BLaER1 (cell line): ENCODE measurements around the gene TRPV3.

ENCODE experiments used
- H3K27ac ChIP-seq: shearing (Covaris generic); formaldehyde crosslinking; 2 replicates; pipeline ENCODE4 v1.8.1; 2022
- H3K27me3 ChIP-seq: shearing (Covaris generic); formaldehyde crosslinking; 2 replicates; pipeline ENCODE4 v1.8.1; 2022
- H3K36me3 ChIP-seq: shearing (Covaris generic); formaldehyde crosslinking; 2 replicates; pipeline ENCODE4 v1.8.1; 2022
- H3K4me1 ChIP-seq: shearing (Covaris generic); formaldehyde crosslinking; 2 replicates; pipeline ENCODE4 v1.8.1; 2022
- H3K4me2 ChIP-seq: shearing (Covaris generic); formaldehyde crosslinking; 2 replicates; pipeline ENCODE4 v1.8.1; 2022
- H3K4me3 ChIP-seq: shearing (Covaris generic); formaldehyde crosslinking; 2 replicates; pipeline ENCODE4 v1.8.1; 2022
- H3K9ac ChIP-seq: shearing (Covaris generic); formaldehyde crosslinking; 2 replicates; pipeline ENCODE4 v1.8.1; 2022
- H3K9me3 ChIP-seq: shearing (Covaris generic); formaldehyde crosslinking; 2 replicates; pipeline ENCODE4 v1.8.1; 2022
- H4K20me1 ChIP-seq: shearing (Covaris generic); formaldehyde crosslinking; 2 replicates; pipeline ENCODE4 v1.8.1; 2022
- Cebpa-rat ChIP-seq: shearing (Covaris generic); IDR thresholded peaks from 2 replicates; pipeline ENCODE4 v1.8.1; 2022

The TRPV3 gene

GRCh38 chr17:3512505-3513171 lies 45.0 kb downstream of the TRPV3 start:
- no peak overlapping the region for H3K4me2 ChIP-seq
- H3K36me3 ChIP-seq: no peaks in the 10 kb centered on the region
- no peak overlapping the region for H3K9ac ChIP-seq
- no peak for TF ChIP-seq Cebpa-rat
- no peaks in the 10 kb centered on the region for H4K20me1 ChIP-seq
- no peak overlapping the region for H3K4me3 ChIP-seq
- 0 out of 2 replicates have a peak, but pooled peaks cover 6% of the 10 kb centered on the region for H3K4me1 ChIP-seq
- H3K27ac ChIP-seq: no peak overlapping the region
- no peaks in the 10 kb centered on the region for H3K27me3 ChIP-seq
- no peaks in the 10 kb centered on the region for H3K9me3 ChIP-seq

DNA sequence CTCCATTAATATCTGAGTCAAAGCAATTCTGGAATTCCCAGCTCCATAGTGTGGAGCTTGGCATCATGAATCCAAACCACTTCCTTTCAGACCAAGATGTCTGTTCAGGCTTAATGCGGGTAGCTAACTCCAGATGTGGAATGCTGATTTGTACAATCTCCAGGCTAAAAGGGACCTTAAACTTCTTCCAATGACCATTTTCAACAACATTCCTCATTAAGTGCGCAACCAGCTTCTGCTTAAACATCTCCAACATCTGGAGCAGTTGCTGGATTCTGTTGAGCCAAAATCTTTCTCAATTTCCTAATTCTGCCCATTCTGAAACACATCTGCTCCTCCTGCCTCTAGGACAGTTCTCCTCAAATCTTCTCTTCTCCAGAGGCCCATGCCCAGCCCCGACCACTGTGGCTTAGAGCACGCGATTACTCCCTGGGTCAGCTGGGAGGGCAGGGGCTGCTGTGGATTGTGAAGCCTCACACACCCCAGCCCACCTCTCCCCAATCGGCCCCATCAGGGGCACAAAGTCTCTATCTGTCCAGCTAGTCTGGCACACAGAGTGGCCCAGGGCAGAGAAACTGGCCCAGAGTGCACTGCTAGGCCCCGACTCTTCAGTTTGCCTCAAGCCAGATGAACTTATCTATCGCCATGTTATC lies 45.6 kb downstream of the TRPV3 start:
- H3K36me3 ChIP-seq: no peaks in the 10 kb centered on the region
- H3K4me2 ChIP-seq: no peak overlapping the region
- no peak for TF ChIP-seq Cebpa-rat
- 0 out of 2 replicates have a peak, but pooled peaks cover 6% of the 10 kb centered on the region for H3K4me1 ChIP-seq
- no peak overlapping the region for H3K9ac ChIP-seq
- no peaks in the 10 kb centered on the region for H4K20me1 ChIP-seq
- no peaks in the 10 kb centered on the region for H3K27me3 ChIP-seq
- H3K4me3 ChIP-seq: no peak overlapping the region
- no peaks in the 10 kb centered on the region for H3K9me3 ChIP-seq
- H3K27ac ChIP-seq: no peak overlapping the region

DNA sequence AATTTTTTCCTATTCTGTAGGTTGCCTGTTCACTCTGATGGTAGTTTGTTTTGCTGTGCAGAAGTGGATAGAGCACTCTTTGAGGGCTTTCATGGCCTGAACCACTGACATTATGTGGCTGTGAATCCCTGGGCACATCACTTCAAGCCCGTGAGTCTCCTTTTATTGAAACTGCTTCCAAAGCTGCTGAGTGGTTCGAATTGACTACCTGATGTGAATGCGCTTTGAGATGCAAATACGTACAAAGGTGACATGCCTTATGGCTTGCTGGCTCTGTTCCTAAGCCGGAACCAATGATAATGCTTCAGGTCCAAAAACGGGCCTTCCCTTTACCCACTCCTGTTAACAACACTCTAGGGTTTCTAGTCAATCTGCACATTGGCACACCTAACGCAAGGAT lies 47.5 kb downstream of the TRPV3 start:
- Histone ChIP-seq H3K4me1 (0 out of 2 replicates have a peak, but pooled peaks cover 6% of the 10 kb centered on the region), H3K9me3 (no peaks in the 10 kb centered on the region), H3K4me2 (no peak overlapping the region), H3K9ac (no peak overlapping the region), H4K20me1 (no peaks in the 10 kb centered on the region), H3K36me3 (no peaks in the 10 kb centered on the region), H3K4me3 (no peak overlapping the region), H3K27ac (no peak overlapping the region), H3K27me3 (no peaks in the 10 kb centered on the region)
- TF ChIP-seq Cebpa-rat: no peak

GRCh38 chr17:3507869-3508268 lies 49.7 kb downstream of the TRPV3 start:
- TF ChIP-seq Cebpa-rat: no peak
- no peaks in the 10 kb centered on the region for H3K9me3 ChIP-seq
- H3K4me2 ChIP-seq: no peak overlapping the region
- 0 out of 2 replicates have a peak, but pooled peaks cover 5% of the 10 kb centered on the region for H3K4me1 ChIP-seq
- no peaks in the 10 kb centered on the region for H4K20me1 ChIP-seq
- H3K4me3 ChIP-seq: no peak overlapping the region
- H3K27me3 ChIP-seq: no peaks in the 10 kb centered on the region
- no peak overlapping the region for H3K9ac ChIP-seq
- no peak overlapping the region for H3K27ac ChIP-seq
- no peaks in the 10 kb centered on the region for H3K36me3 ChIP-seq

- Histone ChIP-seq H3K9ac (no peak overlapping the region), H3K27ac (no peak overlapping the region), H3K9me3 (no peaks in the 10 kb centered on the region), H3K4me3 (no peak overlapping the region), H4K20me1 (no peaks in the 10 kb centered on the region), H3K27me3 (no peaks in the 10 kb centered on the region), H3K4me1 (no peaks in the 10 kb centered on the region), H3K36me3 (no peaks in the 10 kb centered on the region), H3K4me2 (no peak overlapping the region)
- no peak for TF ChIP-seq Cebpa-rat
Measured at GRCh38 chr17:3507071-3507470, 50.5 kb downstream of the TRPV3 start.

DNA sequence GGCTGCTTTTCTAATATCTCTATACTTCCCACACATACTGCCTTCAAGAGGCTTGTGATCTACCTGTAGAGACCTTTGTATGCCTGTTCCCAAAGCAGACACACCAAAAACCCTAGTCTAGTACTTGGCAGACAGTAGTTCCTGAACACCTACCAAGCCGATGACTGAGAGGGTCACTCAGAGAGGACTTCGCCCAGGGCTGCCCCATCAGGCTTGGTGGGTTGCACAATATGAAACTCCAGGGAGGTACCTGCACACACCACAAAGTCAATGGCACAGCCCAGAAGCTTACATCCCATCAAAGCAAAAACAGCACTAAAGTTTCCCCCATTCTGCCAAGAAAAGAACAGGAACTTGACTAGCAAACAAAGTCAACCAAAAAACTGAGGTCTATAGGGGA lies 51.6 kb downstream of the TRPV3 start:
- no peak overlapping the region for H3K4me2 ChIP-seq
- H3K27ac ChIP-seq: no peak overlapping the region
- no peak overlapping the region for H3K9ac ChIP-seq
- TF ChIP-seq Cebpa-rat: no peak
- no peak overlapping the region for H3K4me3 ChIP-seq
- H3K27me3 ChIP-seq: no peaks in the 10 kb centered on the region
- H3K9me3 ChIP-seq: peaks cover 4% of the 10 kb centered on the region; the same call in 1 of the 2 replicates
- no peaks in the 10 kb centered on the region for H3K4me1 ChIP-seq
- no peaks in the 10 kb centered on the region for H4K20me1 ChIP-seq
- no peaks in the 10 kb centered on the region for H3K36me3 ChIP-seq

DNA sequence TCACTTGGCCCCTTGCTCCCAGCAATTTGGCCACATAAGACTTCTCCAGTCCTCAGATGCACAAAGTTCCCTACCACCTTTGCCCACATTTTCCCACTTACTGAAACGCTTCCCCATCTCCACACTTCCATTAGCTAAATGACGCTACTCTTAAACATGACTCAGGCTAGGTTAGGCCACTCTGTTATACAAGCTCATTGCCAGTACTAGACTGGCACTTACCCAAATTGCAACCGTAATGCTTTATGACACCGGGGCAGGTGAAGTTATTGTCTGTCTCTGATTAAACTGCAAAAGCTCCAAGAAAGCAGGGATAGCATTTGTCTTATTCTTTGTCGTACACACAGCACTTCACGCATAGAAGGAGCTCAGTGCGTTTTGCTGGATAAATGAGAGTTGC lies 52.6 kb downstream of the TRPV3 start:
- Histone ChIP-seq H3K4me2 (no peak overlapping the region), H3K9ac (no peak overlapping the region), H3K4me1 (no peaks in the 10 kb centered on the region), H3K36me3 (no peaks in the 10 kb centered on the region), H3K4me3 (no peak overlapping the region), H4K20me1 (no peaks in the 10 kb centered on the region), H3K27ac (no peak overlapping the region), H3K9me3 (peaks cover 10% of the 10 kb centered on the region), H3K27me3 (no peaks in the 10 kb centered on the region)
- no peak for TF ChIP-seq Cebpa-rat

DNA sequence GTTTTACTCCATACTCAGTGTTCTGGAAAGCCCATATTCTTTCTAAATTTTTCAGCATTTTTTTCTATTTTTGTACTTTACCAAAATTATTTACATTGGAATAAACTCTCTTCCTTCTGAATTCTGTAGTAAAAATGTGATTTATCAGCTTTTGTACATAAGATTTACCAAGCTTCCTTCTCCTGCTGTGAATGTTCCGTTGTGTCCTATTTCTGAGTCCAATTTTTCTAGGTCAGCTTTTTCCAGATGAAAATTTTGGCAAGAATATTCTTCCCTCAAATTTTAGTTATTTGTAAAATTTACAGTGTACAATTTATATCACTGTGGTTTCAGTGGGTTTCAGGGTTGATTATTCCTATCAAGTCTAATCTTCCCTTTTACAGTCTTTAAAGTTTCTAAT lies 54.3 kb downstream of the TRPV3 start:
- H3K27ac ChIP-seq: no peak overlapping the region
- H4K20me1 ChIP-seq: no peaks in the 10 kb centered on the region
- no peak for TF ChIP-seq Cebpa-rat
- no peak overlapping the region for H3K9ac ChIP-seq
- H3K36me3 ChIP-seq: no peaks in the 10 kb centered on the region
- no peaks in the 10 kb centered on the region for H3K4me1 ChIP-seq
- no peaks in the 10 kb centered on the region for H3K27me3 ChIP-seq
- H3K9me3 ChIP-seq: peaks cover 10% of the 10 kb centered on the region
- H3K4me2 ChIP-seq: no peak overlapping the region
- H3K4me3 ChIP-seq: no peak overlapping the region

GRCh38 chr17:3502466-3502865 lies 55.1 kb downstream of the TRPV3 start:
- Histone ChIP-seq H3K9me3 (peaks cover 10% of the 10 kb centered on the region), H3K27ac (no peak overlapping the region), H3K9ac (no peak overlapping the region), H4K20me1 (no peaks in the 10 kb centered on the region), H3K4me1 (no peaks in the 10 kb centered on the region), H3K4me2 (no peak overlapping the region), H3K27me3 (no peaks in the 10 kb centered on the region), H3K36me3 (no peaks in the 10 kb centered on the region), H3K4me3 (no peak overlapping the region)
- TF ChIP-seq Cebpa-rat: no peak

- no peaks in the 10 kb centered on the region for H3K4me1 ChIP-seq
- H3K4me2 ChIP-seq: no peak overlapping the region
- no peak overlapping the region for H3K27ac ChIP-seq
- H3K36me3 ChIP-seq: no peaks in the 10 kb centered on the region
- no peaks in the 10 kb centered on the region for H4K20me1 ChIP-seq
- H3K27me3 ChIP-seq: no peaks in the 10 kb centered on the region
- no peak for TF ChIP-seq Cebpa-rat
- H3K9me3 ChIP-seq: peaks cover 10% of the 10 kb centered on the region
- no peak overlapping the region for H3K9ac ChIP-seq
- H3K4me3 ChIP-seq: no peak overlapping the region
Measured at GRCh38 chr17:3501344-3501743, 56.3 kb downstream of the TRPV3 start.
